ENCODE measurements around the gene F13A1. TPM values are rescaled to one million over a fixed set of nuclear protein-coding genes. Genes with fewer than 3 reads are reported as not detected.

The F13A1 gene
- total and polyA plus RNA-seq, 7 donors = 4.9 to 58.9 (median 26.2) TPM

GRCh38 chr6:6123803-6124202 is 196.7 kb downstream of the F13A1 start:
- TF ChIP-seq, protein P1, sequence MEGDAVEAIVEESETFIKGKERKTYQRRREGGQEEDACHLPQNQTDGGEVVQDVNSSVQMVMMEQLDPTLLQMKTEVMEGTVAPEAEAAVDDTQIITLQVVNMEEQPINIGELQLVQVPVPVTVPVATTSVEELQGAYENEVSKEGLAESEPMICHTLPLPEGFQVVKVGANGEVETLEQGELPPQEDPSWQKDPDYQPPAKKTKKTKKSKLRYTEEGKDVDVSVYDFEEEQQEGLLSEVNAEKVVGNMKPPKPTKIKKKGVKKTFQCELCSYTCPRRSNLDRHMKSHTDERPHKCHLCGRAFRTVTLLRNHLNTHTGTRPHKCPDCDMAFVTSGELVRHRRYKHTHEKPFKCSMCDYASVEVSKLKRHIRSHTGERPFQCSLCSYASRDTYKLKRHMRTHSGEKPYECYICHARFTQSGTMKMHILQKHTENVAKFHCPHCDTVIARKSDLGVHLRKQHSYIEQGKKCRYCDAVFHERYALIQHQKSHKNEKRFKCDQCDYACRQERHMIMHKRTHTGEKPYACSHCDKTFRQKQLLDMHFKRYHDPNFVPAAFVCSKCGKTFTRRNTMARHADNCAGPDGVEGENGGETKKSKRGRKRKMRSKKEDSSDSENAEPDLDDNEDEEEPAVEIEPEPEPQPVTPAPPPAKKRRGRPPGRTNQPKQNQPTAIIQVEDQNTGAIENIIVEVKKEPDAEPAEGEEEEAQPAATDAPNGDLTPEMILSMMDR (IDR thresholded peaks at IDR 0.05) = no peak
- ATAC-seq (no peak), DNase-seq (no peak)
- Histone ChIP-seq H3K36me3 (ENCODE audit: insufficient read depth in 1 of 2, low read depth in 1 of 2) (no peaks in the 10 kb centered on the region), H3K4me3 (no peak overlapping the region), H3K4me1 (no peaks in the 10 kb centered on the region), H3K9me3 (no peaks in the 10 kb centered on the region), H3K27me3 (ENCODE audit: insufficient read depth in 3 of 3, low read length in 2 of 3) (peaks cover 0 to 3% (median 0%) of the 10 kb centered on the region in 3 donors), H3K27ac (no peak overlapping the region)
- 39 to 55% (median 48%) methylated on average over 3 of the region's 3 CpGs for WGBS, 3 donors
- intact Hi-C loops (cut with DNase I) = no loop called here

- no peak for DNase-seq
- no peaks in the 10 kb centered on the region for H3K9me3 ChIP-seq
- H3K36me3 ChIP-seq (ENCODE audit: insufficient read depth in 1 of 2, low read depth in 1 of 2) = no peaks in the 10 kb centered on the region
- no peak for ATAC-seq
- H3K4me3 ChIP-seq = no peak overlapping the region
- 89 to 95% (median 94%) methylated on average over 1 of the region's 1 CpG for WGBS, 3 donors
- no peak overlapping the region for H3K27ac ChIP-seq
- TF ChIP-seq, protein P1 (IDR thresholded peaks at IDR 0.05) = no peak
- H3K27me3 ChIP-seq (ENCODE audit: insufficient read depth in 3 of 3, low read length in 2 of 3) = no peaks in the 10 kb centered on the region
- intact Hi-C loops (cut with DNase I) = no loop called here
- H3K4me1 ChIP-seq = no peaks in the 10 kb centered on the region
These were observed 198.5 kb downstream of the F13A1 start for GRCh38 chr6:6121943-6122342.

GRCh38 chr6:6105472-6106036 is 214.9 kb downstream of the F13A1 start:
- H3K27me3 ChIP-seq (ENCODE audit: insufficient read depth in 3 of 3, low read length in 2 of 3) = no peaks in the 10 kb centered on the region
- H3K27ac ChIP-seq = no peak overlapping the region
- TF ChIP-seq, protein P1 (IDR thresholded peaks at IDR 0.05) = no peak
- DNase-seq (no peak), ATAC-seq (no peak)
- H3K36me3 ChIP-seq (ENCODE audit: insufficient read depth in 1 of 2, low read depth in 1 of 2) = no peaks in the 10 kb centered on the region
- intact Hi-C loops (cut with DNase I) = no loop called here
- peaks cover 9% of the 10 kb centered on the region for H3K9me3 ChIP-seq
- H3K4me3 ChIP-seq = no peak overlapping the region
- no peaks in the 10 kb centered on the region for H3K4me1 ChIP-seq

All from psoas muscle (tissue), 8 donors.